ENCODE measurements around the gene NUDT1. TPM values are rescaled to one million over a fixed set of nuclear protein-coding genes. Genes with fewer than 3 reads are reported as not detected.

Gene NUDT1
- total and polyA plus RNA-seq, 2 experiments from 2014 or later = 33.0 to 33.8 TPM

GRCh38 chr7:2299870-2300512 is 58.0 kb downstream of the NUDT1 start:
- Histone ChIP-seq H3K27ac (no peak overlapping the region), H3K4me3 (no peak overlapping the region), H3K27me3 (no peaks in the 10 kb centered on the region), H3K9me3 (ENCODE audit: low read depth) (no peaks in the 10 kb centered on the region), H3K36me3 (no peaks in the 10 kb centered on the region), H3K4me1 (ENCODE audit: low read depth) (no peaks in the 10 kb centered on the region)
- TF ChIP-seq CTCF (IDR thresholded peaks at IDR 0.05; ENCODE audit: low read depth, low read length) = no peak
- no peak for DNase-seq (ENCODE audit: low read depth in 1 of 2, low spot score in 1 of 2)

Other genes starting within 250 kb of the NUDT1 start
- 56.2 and 70.6 TPM in 2 replicates for gene MAD1L1, start 9.3 kb upstream of the NUDT1 start, total RNA-seq
- 38.3 and 47.0 TPM in 2 replicates for gene MAD1L1, start 9.3 kb upstream of the NUDT1 start, polyA plus RNA-seq
- gene MRM2, start within 50 bp of the NUDT1 start, total RNA-seq = 22.6 and 24.2 TPM in 2 replicates
- gene MRM2, start within 50 bp of the NUDT1 start, polyA plus RNA-seq = 35.6 and 53.5 TPM in 2 replicates
- gene SNX8, start 72.2 kb downstream of the NUDT1 start, total RNA-seq = 6.3 and 7.1 TPM in 2 replicates
- 12.8 and 26.2 TPM in 2 replicates for gene SNX8, start 72.2 kb downstream of the NUDT1 start, polyA plus RNA-seq
- 132 and 161 TPM in 2 replicates for gene EIF3B, start 112.6 kb downstream of the NUDT1 start, total RNA-seq
- 151 and 173 TPM in 2 replicates for gene EIF3B, start 112.6 kb downstream of the NUDT1 start, polyA plus RNA-seq
- gene CHST12, start 161.4 kb downstream of the NUDT1 start, total RNA-seq = 24.3 and 25.6 TPM in 2 replicates
- gene CHST12, start 161.4 kb downstream of the NUDT1 start, polyA plus RNA-seq = 26.8 and 29.3 TPM in 2 replicates
- not detected in 2 replicates for gene GRIFIN, start 234.2 kb downstream of the NUDT1 start, total RNA-seq
- not detected in 2 replicates for gene GRIFIN, start 234.2 kb downstream of the NUDT1 start, polyA plus RNA-seq